NCI-H2227 treated with DMSO at 0.1 percent for 48 hours (cell line): Measurements from ENCODE around the gene C1QTNF12.

ENCODE experiments used
- DNase-seq: peaks from one replicate; lab custom pipeline; 2025; lab: John Stamatoyannopoulos, UW

Gene C1QTNF12

GRCh38 chr1:1213345-1214265, 32.9 kb downstream of the C1QTNF12 start, which contains the start of gene TNFRSF4:
Gene TNFRSF4 (minus strand): TSS chr1:1214153. CDS start chr1:1214127, 26 bp downstream.
- no peak for DNase-seq

- DNase-seq = no peak
Observed at GRCh38 chr1:1212780-1213344, 33.7 kb downstream of the C1QTNF12 start.

DNA sequence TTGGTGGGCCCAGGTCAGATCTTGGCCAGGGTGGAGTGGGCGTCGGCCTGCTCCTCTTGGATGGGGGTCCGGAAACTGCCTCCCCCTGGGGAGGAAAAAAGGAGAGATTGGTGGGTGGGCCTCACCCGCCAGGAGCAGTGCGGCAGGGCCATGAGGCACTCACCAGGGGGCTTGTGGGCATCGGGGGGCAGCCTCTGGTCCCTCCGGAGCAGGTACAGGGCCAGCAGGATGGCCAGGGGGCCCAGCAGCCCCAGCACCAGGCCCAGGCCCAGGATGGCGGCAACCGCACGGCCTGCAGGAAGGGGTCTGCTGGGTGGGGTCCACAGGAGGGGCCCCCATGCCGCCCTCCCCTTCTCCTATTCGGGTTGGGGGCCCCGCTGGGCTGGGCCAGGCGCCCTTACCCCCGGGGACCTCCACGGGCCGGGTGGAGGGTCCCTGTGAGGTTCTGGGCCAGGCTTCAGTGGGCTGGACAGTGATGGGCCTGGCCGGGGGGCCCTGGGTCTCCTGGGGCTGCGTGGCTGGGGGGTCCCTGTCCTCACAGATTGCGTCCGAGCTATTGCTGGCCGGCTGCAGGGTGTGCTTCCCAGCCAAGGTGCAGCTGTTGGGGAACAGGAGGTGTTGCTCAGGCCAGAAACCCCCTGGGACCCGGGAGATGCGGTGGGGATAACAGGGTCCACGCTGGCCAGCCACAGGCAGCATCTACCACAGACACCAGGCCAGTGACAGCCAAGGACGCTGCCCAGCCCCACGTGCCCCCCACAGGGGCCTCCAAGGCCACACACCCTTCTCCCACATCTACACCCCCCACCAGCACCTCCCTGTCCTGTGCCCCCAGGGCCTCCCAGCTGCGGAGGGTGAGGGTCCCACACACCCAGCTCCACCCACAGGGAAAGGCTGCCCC, 34.7 kb downstream of the C1QTNF12 start:
- no peak for DNase-seq

GRCh38 chr1:1210726-1211540, 35.6 kb downstream of the C1QTNF12 start:
- DNase-seq = no peak

- DNase-seq = no peak
Observed at GRCh38 chr1:1208713-1209433, 37.6 kb downstream of the C1QTNF12 start.

DNA sequence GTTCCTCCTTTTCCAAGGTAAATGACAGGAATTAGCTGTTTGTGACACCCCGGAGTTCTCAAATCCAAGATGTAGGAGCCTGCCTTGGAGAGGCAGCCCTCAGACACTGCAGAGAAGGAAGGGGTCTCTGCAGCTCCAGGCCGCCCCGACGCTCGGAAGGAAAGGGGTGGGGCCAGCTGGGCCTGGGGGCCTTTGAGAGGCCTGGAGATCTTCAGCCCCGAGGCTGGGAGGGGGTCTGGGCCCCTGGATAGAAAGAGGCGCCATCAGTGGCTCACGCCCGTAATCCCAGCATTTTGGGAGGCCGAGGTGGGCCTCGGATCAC, 39.0 kb downstream of the C1QTNF12 start:
- no peak for DNase-seq

- no peak for DNase-seq
Observed at GRCh38 chr1:1206966-1207531, 39.5 kb downstream of the C1QTNF12 start.

GRCh38 chr1:1206376-1206965, 40.1 kb downstream of the C1QTNF12 start, which contains the start of gene TNFRSF18:
Gene TNFRSF18 (minus strand): TSS chr1:1206592. CDS start chr1:1206571, 21 bp downstream.
- no peak for DNase-seq

DNA sequence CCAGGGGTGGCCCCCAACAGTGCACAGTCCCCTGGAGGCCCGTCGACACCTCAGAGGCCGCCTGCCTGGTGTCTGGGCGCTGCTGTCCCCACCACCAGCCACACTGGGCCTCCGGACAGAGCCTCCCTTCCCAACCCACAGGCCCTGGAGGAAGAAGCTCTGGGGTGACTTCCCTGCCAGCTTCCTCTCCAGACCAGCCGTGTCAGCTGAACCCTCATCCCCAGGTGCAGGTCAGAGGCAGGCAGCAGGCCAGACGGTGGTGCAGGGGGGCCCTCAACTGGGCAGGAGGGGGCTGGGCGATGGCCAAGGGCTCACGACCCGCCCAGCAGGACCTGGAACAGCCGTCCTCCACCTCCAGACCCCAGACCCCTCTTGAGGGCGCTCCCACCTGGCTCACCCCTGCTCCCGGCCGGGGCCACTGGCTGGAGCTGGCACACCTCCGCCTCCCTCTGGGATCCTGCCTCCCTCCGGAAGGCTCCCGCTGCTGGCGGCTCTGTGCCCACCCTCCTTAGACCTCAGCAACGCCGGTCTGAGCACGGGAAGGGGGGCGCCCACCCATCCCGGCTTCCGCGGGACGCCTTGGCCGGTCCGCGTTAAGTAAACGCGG, 40.6 kb downstream of the C1QTNF12 start:
- no peak for DNase-seq

DNA sequence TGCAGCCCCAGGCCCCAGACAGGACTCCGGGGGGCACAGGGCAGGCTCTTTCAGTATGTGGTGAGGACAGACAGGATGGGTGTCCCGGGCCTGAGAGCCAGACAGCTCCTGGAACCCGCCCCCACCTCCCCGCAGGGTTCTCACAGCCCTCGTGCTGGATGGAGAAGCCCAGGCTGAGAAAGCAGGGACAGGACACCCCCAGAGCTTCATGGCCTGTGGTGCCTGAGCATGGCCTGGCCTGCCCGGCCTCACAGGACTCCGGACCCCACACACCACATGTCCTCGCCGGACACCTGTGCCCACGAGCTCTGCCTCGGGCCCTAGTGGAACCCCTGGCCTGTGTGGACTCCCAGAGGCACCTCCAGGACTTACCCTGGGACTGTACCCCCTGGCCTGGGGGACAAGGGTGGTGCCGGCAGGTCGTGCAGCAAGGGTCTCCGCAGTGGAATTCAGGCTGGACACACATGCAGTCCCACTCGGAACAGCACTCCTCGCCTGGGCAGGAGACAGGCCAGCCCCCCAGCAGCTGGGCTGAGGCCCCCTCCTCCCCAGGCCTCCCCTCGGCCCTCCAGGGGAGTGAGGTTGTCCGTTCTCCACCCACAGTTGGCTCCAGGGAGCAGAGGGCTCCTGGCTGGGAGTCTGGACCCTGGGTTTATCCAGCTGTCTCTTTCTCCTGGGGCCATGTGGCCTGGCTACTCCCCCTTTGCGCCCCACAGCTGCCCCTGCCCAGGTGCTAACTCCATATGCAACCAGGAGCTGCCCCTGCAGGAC, 41.3 kb downstream of the C1QTNF12 start:
- no peak for DNase-seq

- no peak for DNase-seq
Observed at GRCh38 chr1:1204425-1204920, 42.0 kb downstream of the C1QTNF12 start.

DNA sequence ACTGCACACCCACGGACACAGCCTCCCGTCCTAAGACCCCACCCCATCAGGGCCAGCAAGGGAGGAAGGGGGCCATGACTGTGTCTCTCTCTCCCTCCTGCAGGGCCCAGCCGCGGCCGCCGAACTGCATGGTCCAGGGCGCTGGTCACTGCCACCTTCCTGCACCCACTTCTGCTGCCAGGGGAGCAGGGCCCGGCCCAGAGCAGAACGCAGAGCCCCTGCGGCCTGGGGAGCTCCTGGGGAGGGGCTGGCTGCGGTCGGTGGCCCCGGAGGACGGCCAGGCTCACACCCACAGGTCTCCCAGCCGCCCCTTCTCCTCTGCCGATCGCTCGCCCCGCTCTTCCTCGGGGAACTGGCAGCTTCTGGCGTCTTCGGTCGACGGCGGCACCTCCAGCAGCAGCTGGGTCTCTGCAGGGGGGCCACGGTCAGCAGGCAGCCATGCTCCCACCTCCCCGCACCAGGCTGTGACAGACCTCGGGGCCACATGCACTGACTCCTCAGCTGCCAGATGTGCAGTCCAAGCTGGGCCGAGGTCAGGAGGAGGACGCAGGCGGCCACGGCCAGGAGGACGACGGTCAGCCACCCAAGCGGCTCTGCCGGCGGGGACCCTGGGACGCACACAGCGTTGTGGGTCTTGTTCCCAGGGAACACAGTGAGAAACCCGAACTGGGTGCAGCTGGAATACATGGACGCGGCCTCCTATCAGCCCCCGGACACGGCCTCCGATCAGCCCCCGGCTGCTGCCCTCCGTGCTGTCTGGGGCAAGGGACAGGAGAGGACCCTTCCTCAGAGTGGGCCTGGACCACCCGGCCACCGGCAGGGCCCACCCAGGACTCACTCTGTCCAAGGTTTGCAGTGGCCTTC, 42.7 kb downstream of the C1QTNF12 start:
- DNase-seq = no peak

- no peak for DNase-seq
Observed at GRCh38 chr1:1202831-1203560, 43.5 kb downstream of the C1QTNF12 start.

DNA sequence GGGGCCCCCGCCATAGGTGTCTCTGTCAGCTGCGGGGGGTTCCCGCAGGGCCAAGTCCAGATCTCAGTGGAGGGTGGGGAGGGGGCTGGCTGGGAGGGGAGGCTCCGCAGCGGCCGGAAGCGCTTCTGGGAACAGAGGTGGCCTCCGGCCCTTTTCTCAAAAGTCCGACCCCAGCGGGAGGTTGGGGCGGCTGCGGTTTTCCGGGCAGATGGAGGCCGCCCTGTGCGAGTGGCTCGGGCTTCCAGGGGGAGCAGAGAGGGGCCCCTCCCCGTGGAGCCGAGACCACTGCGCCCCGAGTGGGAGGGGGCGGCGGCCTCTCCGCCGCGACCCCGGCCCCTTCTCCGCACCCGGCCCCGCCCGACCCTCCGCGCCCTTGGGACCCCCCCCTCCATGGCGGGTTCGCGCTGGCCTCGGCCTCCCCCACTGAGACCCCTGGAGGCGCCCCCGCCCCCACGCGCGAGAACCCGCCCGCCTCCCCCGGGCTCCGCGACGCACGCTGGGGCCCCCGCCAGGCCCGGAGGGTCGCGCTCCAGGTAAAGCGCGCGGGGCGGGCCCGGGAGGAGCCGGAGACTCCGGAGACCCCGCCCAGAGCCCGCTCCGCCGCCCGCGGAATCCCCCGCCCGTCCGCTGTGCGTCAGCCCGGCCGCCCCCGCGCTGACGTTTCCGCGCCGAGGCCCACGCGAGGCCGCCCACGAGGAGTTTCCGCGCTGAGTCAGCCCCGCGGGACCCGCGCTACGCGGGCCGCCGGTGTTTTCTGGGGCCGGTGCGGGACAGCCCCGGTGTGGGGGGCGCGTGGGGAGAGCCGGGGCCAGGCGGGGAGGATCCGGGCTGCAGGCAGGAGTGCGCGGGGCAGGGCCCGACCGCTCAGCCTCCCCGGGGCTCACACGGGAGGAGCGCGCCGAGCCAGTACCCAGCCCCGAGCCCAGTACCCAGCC, 45.4 kb downstream of the C1QTNF12 start:
- DNase-seq = peak; percentile 33

- no peak for DNase-seq
Observed at GRCh38 chr1:1199961-1200875, 46.3 kb downstream of the C1QTNF12 start.
